ENCODE data around the gene ADAMTSL3.

ADAMTSL3 gene

DNA sequence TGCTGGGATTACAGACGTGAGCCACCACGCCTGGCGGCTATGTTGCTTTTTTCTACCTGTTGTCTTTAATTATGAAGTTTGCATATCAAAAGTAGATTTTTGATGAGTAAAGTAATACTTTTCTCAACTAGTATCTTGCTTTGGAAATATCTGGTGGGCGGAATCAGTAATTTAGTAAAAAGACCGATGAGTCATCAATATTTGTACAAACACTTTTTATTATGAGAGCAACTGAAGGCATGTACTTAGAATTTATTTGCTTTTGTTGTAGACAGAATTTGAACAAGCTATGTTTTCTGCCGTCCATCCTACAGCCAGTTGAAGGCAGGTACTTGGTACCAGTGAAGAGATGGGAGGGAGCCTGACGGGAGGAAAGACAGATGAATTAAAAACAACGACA lies 164.7 kb downstream of the ADAMTSL3 start:
- Histone ChIP-seq H3K36me3 (ENCODE audit: control insufficient read depth, insufficient read depth, low read length) (no peaks in the 10 kb centered on the region), H2BK15ac (replicated peaks; ENCODE audit: low read depth) (no peak overlapping the region), H3K56ac (ENCODE audit: low read length) (no peak overlapping the region), H3K4me3 (ENCODE audit: low read length) (no peak overlapping the region), H3K79me1 (ENCODE audit: low read length) (no peaks in the 10 kb centered on the region), H3K27ac (ENCODE audit: low read depth, low read length) (no peak overlapping the region), H2BK120ac (ENCODE audit: low read depth, low read length) (no peak overlapping the region), H3K18ac (ENCODE audit: low read length) (no peak overlapping the region), H4K5ac (ENCODE audit: low read length) (no peak overlapping the region), H3K27me3 (ENCODE audit: insufficient read depth, low read length, poor library complexity) (peaks cover 1% of the 10 kb centered on the region), H3K4me1 (ENCODE audit: control insufficient read depth, low read depth, low read length) (no peaks in the 10 kb centered on the region), H3K4ac (ENCODE audit: low read depth, low read length) (no peak overlapping the region), H3K23ac (ENCODE audit: low read length) (no peak overlapping the region), H3K9ac (ENCODE audit: low read length) (no peak overlapping the region), H3K4me2 (ENCODE audit: low read length) (no peak overlapping the region), H2AK5ac (ENCODE audit: low read length) (no peak overlapping the region), H2BK5ac (ENCODE audit: low read length) (no peak overlapping the region), H4K8ac (ENCODE audit: low read depth, low read length) (no peak overlapping the region), H3K79me2 (ENCODE audit: control insufficient read depth, insufficient read depth, low read length) (no peaks in the 10 kb centered on the region)
- no peak for DNase-seq
- WGBS (ENCODE audit: extremely low coverage, insufficient coverage, low lambda C conversion rate): no CpG with 5 or more reads among the region's 8 CpGs

DNA sequence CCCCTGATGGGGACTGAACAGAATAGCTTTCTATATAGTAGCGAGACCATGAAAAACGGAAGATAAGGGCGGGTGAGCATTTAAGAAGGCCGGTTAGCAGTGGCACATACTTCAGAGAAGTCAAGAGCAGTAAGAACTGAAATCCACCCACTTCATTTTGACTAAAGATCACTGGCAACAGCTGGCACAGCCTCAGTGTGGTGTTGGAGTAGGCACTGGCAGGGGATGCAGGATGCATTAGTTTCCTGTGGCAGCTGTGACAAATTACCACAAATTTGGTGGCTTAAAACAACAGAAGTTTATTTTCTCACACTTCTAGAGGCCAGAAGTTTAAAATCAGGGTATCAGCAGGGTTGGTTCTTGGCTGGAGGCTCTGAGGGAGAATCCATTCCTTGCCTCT lies 176.5 kb downstream of the ADAMTSL3 start:
- Histone ChIP-seq H3K27me3 (ENCODE audit: insufficient read depth, low read length, poor library complexity) (no peaks in the 10 kb centered on the region), H3K4me1 (ENCODE audit: control insufficient read depth, low read depth, low read length) (no peaks in the 10 kb centered on the region), H3K4me2 (ENCODE audit: low read length) (no peak overlapping the region), H3K79me2 (ENCODE audit: control insufficient read depth, insufficient read depth, low read length) (no peaks in the 10 kb centered on the region), H2BK5ac (ENCODE audit: low read length) (no peak overlapping the region), H2BK120ac (ENCODE audit: low read depth, low read length) (no peak overlapping the region), H2BK15ac (replicated peaks; ENCODE audit: low read depth) (no peak overlapping the region), H3K4ac (ENCODE audit: low read depth, low read length) (no peak overlapping the region), H3K23ac (ENCODE audit: low read length) (no peak overlapping the region), H3K9ac (ENCODE audit: low read length) (no peak overlapping the region), H3K18ac (ENCODE audit: low read length) (no peak overlapping the region), H3K36me3 (ENCODE audit: control insufficient read depth, insufficient read depth, low read length) (no peaks in the 10 kb centered on the region), H4K8ac (ENCODE audit: low read depth, low read length) (no peak overlapping the region), H3K4me3 (ENCODE audit: low read length) (no peak overlapping the region), H4K5ac (ENCODE audit: low read length) (no peak overlapping the region), H2AK5ac (ENCODE audit: low read length) (no peak overlapping the region), H3K79me1 (ENCODE audit: low read length) (no peaks in the 10 kb centered on the region), H3K27ac (ENCODE audit: low read depth, low read length) (no peak overlapping the region), H3K56ac (ENCODE audit: low read length) (no peak overlapping the region)
- no peak for DNase-seq
- WGBS (ENCODE audit: extremely low coverage, insufficient coverage, low lambda C conversion rate): no CpG with 5 or more reads among the region's 4 CpGs

DNA sequence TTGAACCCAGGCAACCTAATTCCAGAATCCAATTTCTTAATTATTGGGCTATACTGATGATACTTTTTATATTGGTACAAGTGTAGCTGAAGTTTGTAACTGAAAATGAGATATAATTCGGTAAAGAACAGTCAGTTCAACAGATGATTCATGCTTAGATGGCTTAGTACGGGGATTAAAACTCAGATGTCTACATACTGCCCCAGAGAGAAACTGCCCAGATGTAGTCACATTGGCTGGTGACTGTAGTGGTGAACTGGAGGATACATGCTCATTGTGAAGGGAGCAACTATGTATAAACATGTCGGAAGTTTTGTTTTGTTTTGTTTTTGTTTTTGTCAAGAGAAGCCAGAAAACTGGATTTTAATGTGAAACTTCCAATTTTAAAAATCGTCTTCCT lies 179.6 kb downstream of the ADAMTSL3 start:
- H3K79me1 ChIP-seq (ENCODE audit: low read length): no peaks in the 10 kb centered on the region
- no peak overlapping the region for H3K56ac ChIP-seq (ENCODE audit: low read length)
- no CpG with 5 or more reads among the region's 4 CpGs for WGBS (ENCODE audit: extremely low coverage, insufficient coverage, low lambda C conversion rate)

DNA sequence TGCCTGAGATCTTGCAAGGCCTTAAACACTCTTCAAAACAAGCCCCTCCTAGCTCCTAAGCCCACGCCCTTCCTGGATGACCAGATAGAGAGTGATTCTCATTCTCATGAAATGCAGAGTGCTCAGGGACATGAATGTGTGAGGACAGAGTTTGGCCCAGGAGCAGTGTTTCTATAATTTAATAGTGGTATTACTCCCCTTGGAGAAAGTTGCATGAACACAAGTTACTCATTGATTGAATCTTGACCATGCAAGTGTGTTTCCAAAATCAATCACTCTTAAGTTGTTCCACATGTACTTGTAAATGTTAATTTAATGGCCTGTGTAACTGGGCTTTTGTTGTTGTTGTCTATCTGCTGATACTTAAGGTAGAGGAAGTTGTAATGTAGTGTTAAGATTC lies 181.6 kb downstream of the ADAMTSL3 start:
- Histone ChIP-seq H4K5ac (ENCODE audit: low read length) (no peak overlapping the region), H3K79me1 (ENCODE audit: low read length) (no peaks in the 10 kb centered on the region), H3K79me2 (ENCODE audit: control insufficient read depth, insufficient read depth, low read length) (no peaks in the 10 kb centered on the region), H2BK5ac (ENCODE audit: low read length) (no peak overlapping the region), H3K36me3 (ENCODE audit: control insufficient read depth, insufficient read depth, low read length) (no peaks in the 10 kb centered on the region), H2AK5ac (ENCODE audit: low read length) (no peak overlapping the region), H3K23ac (ENCODE audit: low read length) (no peak overlapping the region), H3K4me3 (ENCODE audit: low read length) (no peak overlapping the region), H3K4me2 (ENCODE audit: low read length) (no peak overlapping the region), H3K18ac (ENCODE audit: low read length) (no peak overlapping the region), H2BK15ac (replicated peaks; ENCODE audit: low read depth) (no peak overlapping the region), H2BK120ac (ENCODE audit: low read depth, low read length) (no peak overlapping the region), H3K27ac (ENCODE audit: low read depth, low read length) (no peak overlapping the region), H4K8ac (ENCODE audit: low read depth, low read length) (no peak overlapping the region), H3K27me3 (ENCODE audit: insufficient read depth, low read length, poor library complexity) (no peaks in the 10 kb centered on the region), H3K4ac (ENCODE audit: low read depth, low read length) (no peak overlapping the region), H3K9ac (ENCODE audit: low read length) (no peak overlapping the region), H3K4me1 (ENCODE audit: control insufficient read depth, low read depth, low read length) (no peaks in the 10 kb centered on the region), H3K56ac (ENCODE audit: low read length) (no peak overlapping the region)
- WGBS (ENCODE audit: extremely low coverage, insufficient coverage, low lambda C conversion rate): no CpG with 5 or more reads among the region's 1 CpG
- DNase-seq: no peak

More for the DNA sequence above, 179.6 kb downstream of the ADAMTSL3 start:
- H3K9ac ChIP-seq (ENCODE audit: low read length): no peak overlapping the region
- H4K8ac ChIP-seq (ENCODE audit: low read depth, low read length): no peak overlapping the region
- no peak overlapping the region for H2AK5ac ChIP-seq (ENCODE audit: low read length)
- no peak overlapping the region for H3K4me2 ChIP-seq (ENCODE audit: low read length)
- H3K18ac ChIP-seq (ENCODE audit: low read length): no peak overlapping the region
- no peaks in the 10 kb centered on the region for H3K27me3 ChIP-seq (ENCODE audit: insufficient read depth, low read length, poor library complexity)
- no peak overlapping the region for H3K4ac ChIP-seq (ENCODE audit: low read depth, low read length)
- no peak overlapping the region for H4K5ac ChIP-seq (ENCODE audit: low read length)
- no peak overlapping the region for H2BK120ac ChIP-seq (ENCODE audit: low read depth, low read length)
- no peaks in the 10 kb centered on the region for H3K79me2 ChIP-seq (ENCODE audit: control insufficient read depth, insufficient read depth, low read length)
- H3K23ac ChIP-seq (ENCODE audit: low read length): no peak overlapping the region
- no peak overlapping the region for H2BK5ac ChIP-seq (ENCODE audit: low read length)
- H3K4me1 ChIP-seq (ENCODE audit: control insufficient read depth, low read depth, low read length): no peaks in the 10 kb centered on the region
- no peak overlapping the region for H2BK15ac ChIP-seq (replicated peaks; ENCODE audit: low read depth)
- H3K36me3 ChIP-seq (ENCODE audit: control insufficient read depth, insufficient read depth, low read length): no peaks in the 10 kb centered on the region
- H3K27ac ChIP-seq (ENCODE audit: low read depth, low read length): no peak overlapping the region
- no peak for DNase-seq
- H3K4me3 ChIP-seq (ENCODE audit: low read length): no peak overlapping the region

DNA sequence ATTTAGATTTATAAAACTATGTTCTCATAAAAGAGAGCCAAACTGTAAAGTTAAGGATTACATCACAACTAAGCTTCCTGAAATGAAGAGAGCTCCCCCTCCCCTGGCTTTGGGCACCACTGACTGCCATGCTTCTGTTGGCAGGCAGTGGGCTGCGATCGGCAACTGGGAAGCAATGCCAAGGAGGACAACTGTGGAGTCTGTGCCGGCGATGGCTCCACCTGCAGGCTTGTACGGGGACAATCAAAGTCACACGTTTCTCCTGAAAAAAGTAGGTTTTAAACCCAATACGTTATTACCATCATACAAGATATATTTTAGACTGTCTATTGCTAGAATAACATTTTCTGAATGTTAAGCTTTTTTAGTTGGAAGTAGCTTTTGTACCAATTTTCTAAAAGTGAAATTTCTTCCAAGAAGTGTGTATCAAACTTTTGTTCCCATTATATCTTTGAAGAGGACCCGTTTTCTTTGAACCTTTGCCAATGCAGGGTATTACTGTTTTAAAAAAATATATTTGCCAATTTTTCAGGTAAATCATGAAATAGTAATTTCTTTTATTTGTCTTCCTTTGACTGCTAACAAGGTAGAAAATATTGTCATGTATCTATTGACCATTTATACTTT lies 184.1 kb downstream of the ADAMTSL3 start:
- Histone ChIP-seq H3K79me2 (ENCODE audit: control insufficient read depth, insufficient read depth, low read length) (no peaks in the 10 kb centered on the region), H3K27me3 (ENCODE audit: insufficient read depth, low read length, poor library complexity) (no peaks in the 10 kb centered on the region), H3K27ac (ENCODE audit: low read depth, low read length) (no peak overlapping the region), H3K36me3 (ENCODE audit: control insufficient read depth, insufficient read depth, low read length) (no peaks in the 10 kb centered on the region), H3K4me2 (ENCODE audit: low read length) (no peak overlapping the region), H4K5ac (ENCODE audit: low read length) (no peak overlapping the region), H3K18ac (ENCODE audit: low read length) (no peak overlapping the region), H2BK5ac (ENCODE audit: low read length) (no peak overlapping the region), H3K4me3 (ENCODE audit: low read length) (no peak overlapping the region), H2BK120ac (ENCODE audit: low read depth, low read length) (no peak overlapping the region), H3K79me1 (ENCODE audit: low read length) (no peaks in the 10 kb centered on the region), H3K4me1 (ENCODE audit: control insufficient read depth, low read depth, low read length) (no peaks in the 10 kb centered on the region), H2BK15ac (replicated peaks; ENCODE audit: low read depth) (no peak overlapping the region), H3K9ac (ENCODE audit: low read length) (no peak overlapping the region), H3K23ac (ENCODE audit: low read length) (no peak overlapping the region), H2AK5ac (ENCODE audit: low read length) (no peak overlapping the region), H3K4ac (ENCODE audit: low read depth, low read length) (no peak overlapping the region), H3K56ac (ENCODE audit: low read length) (no peak overlapping the region), H4K8ac (ENCODE audit: low read depth, low read length) (no peak overlapping the region)
- WGBS (ENCODE audit: extremely low coverage, insufficient coverage, low lambda C conversion rate): no CpG with 5 or more reads among the region's 8 CpGs
- peak; percentile 67 for DNase-seq

DNA sequence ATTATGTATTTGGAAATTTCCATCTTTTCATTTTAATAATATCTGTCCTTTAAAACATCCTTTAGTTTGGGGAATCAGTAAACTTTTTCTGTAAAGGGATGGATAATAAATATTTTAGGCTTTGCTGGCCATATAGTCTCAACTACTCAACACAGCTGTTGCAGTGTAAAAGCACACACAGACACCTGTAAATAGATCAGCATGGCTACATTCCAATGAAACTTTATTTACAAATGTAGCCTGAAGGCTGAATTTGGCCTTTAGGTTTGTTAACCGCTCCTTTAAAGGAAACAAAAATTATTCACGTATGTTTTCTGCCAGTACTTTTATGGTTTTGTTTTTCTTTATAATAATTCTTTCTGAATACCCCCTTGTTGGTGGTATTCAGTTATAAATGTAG lies 184.8 kb downstream of the ADAMTSL3 start:
- no peak overlapping the region for H3K23ac ChIP-seq (ENCODE audit: low read length)
- DNase-seq: no peak
- no peak overlapping the region for H3K56ac ChIP-seq (ENCODE audit: low read length)
- H3K36me3 ChIP-seq (ENCODE audit: control insufficient read depth, insufficient read depth, low read length): no peaks in the 10 kb centered on the region
- no peaks in the 10 kb centered on the region for H3K27me3 ChIP-seq (ENCODE audit: insufficient read depth, low read length, poor library complexity)
- no CpG with 5 or more reads among the region's 2 CpGs for WGBS (ENCODE audit: extremely low coverage, insufficient coverage, low lambda C conversion rate)
- no peak overlapping the region for H2BK5ac ChIP-seq (ENCODE audit: low read length)
- H3K4me1 ChIP-seq (ENCODE audit: control insufficient read depth, low read depth, low read length): no peaks in the 10 kb centered on the region
- no peak overlapping the region for H2BK15ac ChIP-seq (replicated peaks; ENCODE audit: low read depth)
- H3K4me2 ChIP-seq (ENCODE audit: low read length): no peak overlapping the region
- H3K4ac ChIP-seq (ENCODE audit: low read depth, low read length): no peak overlapping the region
- no peak overlapping the region for H2BK120ac ChIP-seq (ENCODE audit: low read depth, low read length)
- no peak overlapping the region for H3K18ac ChIP-seq (ENCODE audit: low read length)
- H3K4me3 ChIP-seq (ENCODE audit: low read length): no peak overlapping the region
- no peaks in the 10 kb centered on the region for H3K79me2 ChIP-seq (ENCODE audit: control insufficient read depth, insufficient read depth, low read length)
- no peak overlapping the region for H4K5ac ChIP-seq (ENCODE audit: low read length)
- H2AK5ac ChIP-seq (ENCODE audit: low read length): no peak overlapping the region
- H3K27ac ChIP-seq (ENCODE audit: low read depth, low read length): no peak overlapping the region
- H3K79me1 ChIP-seq (ENCODE audit: low read length): no peaks in the 10 kb centered on the region
- H4K8ac ChIP-seq (ENCODE audit: low read depth, low read length): no peak overlapping the region
- H3K9ac ChIP-seq (ENCODE audit: low read length): no peak overlapping the region
